ENCODE measurements around the gene TRAM2. TPM values are rescaled to one million over a fixed set of nuclear protein-coding genes. Genes with fewer than 3 reads are reported as not detected.

Gene TRAM2, protein sequence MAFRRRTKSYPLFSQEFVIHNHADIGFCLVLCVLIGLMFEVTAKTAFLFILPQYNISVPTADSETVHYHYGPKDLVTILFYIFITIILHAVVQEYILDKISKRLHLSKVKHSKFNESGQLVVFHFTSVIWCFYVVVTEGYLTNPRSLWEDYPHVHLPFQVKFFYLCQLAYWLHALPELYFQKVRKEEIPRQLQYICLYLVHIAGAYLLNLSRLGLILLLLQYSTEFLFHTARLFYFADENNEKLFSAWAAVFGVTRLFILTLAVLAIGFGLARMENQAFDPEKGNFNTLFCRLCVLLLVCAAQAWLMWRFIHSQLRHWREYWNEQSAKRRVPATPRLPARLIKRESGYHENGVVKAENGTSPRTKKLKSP
- 40.5 and 61.6 TPM in 2 replicates for total RNA-seq

DNA sequence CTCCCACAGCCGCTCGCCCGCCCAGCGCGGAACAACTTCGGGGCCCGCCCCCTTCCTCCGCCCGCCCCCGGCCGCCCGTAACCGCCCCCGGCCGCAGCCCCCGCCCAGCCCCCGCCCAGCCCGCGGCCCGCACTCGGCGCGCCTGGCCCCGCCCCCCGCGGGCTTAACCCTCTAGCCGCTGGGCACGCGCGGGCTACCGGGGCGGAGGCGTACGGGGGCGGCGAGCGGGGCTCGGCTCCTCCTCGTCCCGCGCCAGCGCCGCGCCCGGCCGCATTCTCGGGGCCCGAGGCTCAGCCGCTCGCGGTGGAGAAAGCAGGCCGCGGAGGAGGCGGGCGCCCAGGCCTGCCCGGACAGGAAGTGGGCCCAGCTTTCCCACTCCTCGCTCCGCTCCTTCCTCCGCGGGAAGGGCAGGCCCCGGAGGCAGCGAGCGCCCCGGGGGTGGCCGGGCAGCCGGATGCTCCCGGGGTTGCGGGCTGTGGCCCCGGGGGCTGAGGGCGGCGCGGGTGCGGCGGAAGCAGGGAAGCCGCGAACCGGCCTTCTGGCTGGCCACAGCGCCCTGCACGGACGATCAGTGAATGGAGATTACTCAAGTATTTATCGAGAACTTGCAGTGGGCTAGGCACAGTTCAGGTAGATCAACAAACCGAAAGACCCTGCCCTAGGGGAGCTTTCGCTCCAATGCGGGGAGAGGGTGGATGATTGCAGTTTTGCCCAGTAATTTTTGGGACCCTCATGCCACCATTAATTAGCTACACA is at the start of gene TRAM2:
TRAM2 (minus strand) TSS at position 39 of the 756 bp plus-strand sequence. CDS start 145 bp downstream, outside the sequence.

Other genes starting within 250 kb of the TRAM2 start
- gene PAQR8, start 214.9 kb downstream of the TRAM2 start, total RNA-seq: 4.0 and 4.1 TPM in 2 replicates
- 21.6 and 22.9 TPM in 2 replicates for gene EFHC1, start 156.7 kb downstream of the TRAM2 start, total RNA-seq
- 33.1 and 42.8 TPM in 2 replicates for gene TMEM14A, start 94.1 kb upstream of the TRAM2 start, total RNA-seq
- gene GSTA2, start 186.4 kb upstream of the TRAM2 start, total RNA-seq: not detected in 2 replicates
- gene GSTA1, start 226.8 kb upstream of the TRAM2 start, total RNA-seq: not detected in 2 replicates